ENCODE results near the gene TAF1D. TPM values are rescaled to one million over a fixed set of nuclear protein-coding genes. Genes with fewer than 3 reads are reported as not detected.

Gene TAF1D
- total and polyA plus RNA-seq, 10 of the 15 experiments (the other 5 are each of a cell fraction or from before 2014, with no cell fraction given): 101 to 314 (median 199) TPM

- no peak overlapping the region for H2AFZ ChIP-seq (ENCODE audit: control insufficient read depth, low read depth, low read length)
- RAD21 ChIA-PET (ENCODE audit: unreplicated experiment): no interaction called here
- CTCF ChIA-PET: interaction anchor here (1.0 kb wide), 1 partner anchor 32 kb away, joined by 3 read pairs; no protein-coding TSS in a partner anchor
- no TSS peak for BruUV-seq (replicated peaks)
- H3K27ac ChIP-seq (ENCODE audit: control insufficient read depth, insufficient read depth): no peak overlapping the region
- DNase-seq (ENCODE audit: low read depth, low spot score) (no peak), ATAC-seq (no peak), FAIRE-seq (no peak)
- intact Hi-C loops (cut with micrococcal nuclease; ENCODE audit: unreplicated experiment) (no loop called here), in situ Hi-C loops (cut with MboI) (no loop called here)
- peaks cover 5% of the 10 kb centered on the region for H3K79me2 ChIP-seq (ENCODE audit: control insufficient read depth, insufficient read depth, low read length)
- peaks cover 12% of the 10 kb centered on the region for H3K4me1 ChIP-seq (ENCODE audit: control insufficient read depth, insufficient read depth, low read length)
- SMC1A ChIA-PET (ENCODE audit: uncharacterized antibody, unreplicated experiment): interaction anchor here (1.6 to 5.3 kb wide), 2 partner anchors 12 to 19 kb away, joined by 4 to 30 read pairs; no protein-coding TSS in a partner anchor
- no peaks in the 10 kb centered on the region for H3K27me3 ChIP-seq (replicated peaks in 1 of 2; ENCODE audit: control insufficient read depth in 2 of 2, insufficient read depth in 2 of 2, low read length in 1 of 2)
- POLR2A ChIA-PET: no interaction called here
- 94% methylated on average over 7 of the region's 7 CpGs for WGBS (ENCODE audit: insufficient coverage, insufficient replicate concordance, low lambda C conversion rate, missing lambda C conversion rate)
- H3K36me3 ChIP-seq (ENCODE audit: control insufficient read depth in 2 of 2, insufficient read depth in 2 of 2, low read length in 1 of 2): peaks cover 6 to 20% of the 10 kb centered on the region in 2 experiments
- no peak for TF ChIP-seq STAT1 (conservative IDR thresholded peaks at IDR 0.05)
- TF ChIP-seq IRF5 (IDR thresholded peaks at IDR 0.05; ENCODE audit: borderline replicate concordance): no peak
- no peak for TF ChIP-seq CREB1 (IDR thresholded peaks at IDR 0.05; ENCODE audit: low read depth)
- no peak for TF ChIP-seq RAD21 (IDR thresholded peaks at IDR 0.05; ENCODE audit: insufficient read depth, low read depth, low read length)
- no peak for TF ChIP-seq ZNF24 (IDR thresholded peaks at IDR 0.05)
- TF ChIP-seq PKNOX1 (IDR thresholded peaks at IDR 0.05): no peak
- no peak for TF ChIP-seq ZNF217 (IDR thresholded peaks at IDR 0.05)
- no peak for TF ChIP-seq NRF1 (conservative IDR thresholded peaks at IDR 0.05; ENCODE audit: low read depth, low read length)
- TF ChIP-seq GATAD2B (conservative IDR thresholded peaks at IDR 0.05; ENCODE audit: low read depth): no peak
- no peak for TF ChIP-seq ZBTB11 (CRISPR knock-in tag; IDR thresholded peaks at IDR 0.05)
- TF ChIP-seq NR2F1 (conservative IDR thresholded peaks at IDR 0.05): no peak
- no peak for TF ChIP-seq TAF1 (IDR thresholded peaks at IDR 0.05; ENCODE audit: borderline replicate concordance, low read depth, low read length)
- no peak for TF ChIP-seq RUNX3 (IDR thresholded peaks at IDR 0.05; ENCODE audit: low read length)
- no peak for TF ChIP-seq NR2C1 (IDR thresholded peaks at IDR 0.05)
- H3K4me2 ChIP-seq (ENCODE audit: control insufficient read depth, insufficient read depth): no peak overlapping the region
- no peaks in the 10 kb centered on the region for H4K20me1 ChIP-seq (ENCODE audit: control insufficient read depth, insufficient read depth)
- H3K9ac ChIP-seq (ENCODE audit: control insufficient read depth, insufficient read depth, low read length): no peak overlapping the region
- H3K4me3 ChIP-seq: no peak overlapping the region
- no peaks in the 10 kb centered on the region; the same call in 2 of the 3 replicates for H3K9me3 ChIP-seq (replicated peaks; ENCODE audit: control insufficient read depth, insufficient read depth, low read length)
Measured at GRCh38 chr11:93720522-93720921, 20.8 kb downstream of the TAF1D start.

All from GM12878 (cell line).